Liver (tissue), 9 donors: Measurements from ENCODE around the gene CHIC1. TPM values are rescaled to one million over a fixed set of nuclear protein-coding genes. Genes with fewer than 3 reads are reported as not detected.
"Not testable (repeated sequence)": the region's sequence is repeated elsewhere in the genome, so short reads cannot be mapped to it uniquely, and the experiment has no call there.

ENCODE experiments used
- DNase-seq: peaks from one replicate; pipeline ENCODE4 v3.0.0-alpha.2; 2017; ENCODE audit warnings: low spot score
- H3K27ac ChIP-seq, 2 donors: one replicate each; pipeline ENCODE4 v1.7.0; 2013; ENCODE audit warnings: inconsistent platforms in 2 of 2, low read length in 2 of 2, control low read depth in 1 of 2, low read depth in 1 of 2, mild to moderate bottlenecking in 1 of 2
- H3K27me3 ChIP-seq, 4 donors: one replicate each; pipeline versions ENCODE4 v1.6.1 to v1.7.0; 2013; ENCODE audit warnings: low read length in 3 of 4, inconsistent platforms in 1 of 4, mild to moderate bottlenecking in 1 of 4, moderate library complexity in 1 of 4; ENCODE audit not compliant: control insufficient read depth in 4 of 4, insufficient read depth in 4 of 4
- H3K36me3 ChIP-seq, 4 donors: one replicate each; pipeline versions ENCODE4 v1.6.1 to v1.7.0; 2013; ENCODE audit warnings: low read length in 3 of 4, mild to moderate bottlenecking in 3 of 4, low read depth in 1 of 4, moderate library complexity in 1 of 4; ENCODE audit not compliant: control insufficient read depth in 4 of 4, insufficient read depth in 3 of 4
- H3K4me1 ChIP-seq, 4 donors: one replicate each; pipeline versions ENCODE4 v1.6.1 to v1.7.0; 2013; ENCODE audit warnings: low read length in 3 of 4, mild to moderate bottlenecking in 3 of 4, moderate library complexity in 1 of 4; ENCODE audit not compliant: control insufficient read depth in 4 of 4, insufficient read depth in 4 of 4
- H3K4me3 ChIP-seq, 3 donors: one replicate each; pipeline versions ENCODE4 v1.6.1 to v1.7.0; 2013; ENCODE audit warnings: low read length in 3 of 3, control low read depth in 1 of 3, low read depth in 1 of 3, mild to moderate bottlenecking in 1 of 3
- H3K9ac ChIP-seq, 2 donors: one replicate each; pipeline ENCODE4 v1.7.0; 2013; ENCODE audit warnings: low read length in 2 of 2, mild to moderate bottlenecking in 2 of 2, moderate library complexity in 2 of 2, control low read depth in 1 of 2, low read depth in 1 of 2
- H3K9me3 ChIP-seq, 4 donors: one replicate each; pipeline versions ENCODE4 v1.6.1 to v1.7.0; 2013; ENCODE audit warnings: low read length in 3 of 4; ENCODE audit not compliant: control insufficient read depth in 4 of 4
- FOXA1 ChIP-seq: IDR thresholded peaks from 2 replicates; pipeline ENCODE4 v1.6.1; 2016; ENCODE audit warnings: antibody characterized with exemption
- FOXA2 ChIP-seq: IDR thresholded peaks from 2 replicates; pipeline ENCODE4 v1.6.1; 2016; ENCODE audit warnings: antibody characterized with exemption
- GABPA ChIP-seq, 2 donors: IDR thresholded peaks in 1 of 2; conservative IDR thresholded peaks in 1 of 2; 2 replicates each; pipeline ENCODE4 v1.6.1; 2016; ENCODE audit warnings: antibody characterized with exemption in 2 of 2, mild to moderate bottlenecking in 1 of 2, moderate library complexity in 1 of 2
- HNF4G ChIP-seq: IDR thresholded peaks from 2 replicates; pipeline ENCODE4 v1.6.1; 2016; ENCODE audit warnings: antibody characterized with exemption
- JUND ChIP-seq, 2 donors: IDR thresholded peaks; 2 replicates each; pipeline ENCODE4 v1.6.1; 2016; ENCODE audit warnings: antibody characterized with exemption in 2 of 2
- MAX ChIP-seq: IDR thresholded peaks from 2 replicates; pipeline ENCODE4 v1.6.1; 2016; ENCODE audit warnings: antibody characterized with exemption
- NR2F2 ChIP-seq: IDR thresholded peaks from 2 replicates; pipeline ENCODE4 v1.6.1; 2016; ENCODE audit warnings: antibody characterized with exemption
- RAD21 ChIP-seq, 2 donors: IDR thresholded peaks; 2 replicates each; pipeline ENCODE4 v1.6.1; 2016; ENCODE audit warnings: antibody characterized with exemption in 2 of 2, mild to moderate bottlenecking in 2 of 2
- RXRA ChIP-seq, 2 donors: IDR thresholded peaks; 2 replicates each; pipeline ENCODE4 v1.6.1; 2017 to 2018; ENCODE audit warnings: antibody characterized with exemption in 2 of 2, mild to moderate bottlenecking in 1 of 2
- SP1 ChIP-seq: IDR thresholded peaks from 2 replicates; pipeline ENCODE4 v1.6.1; 2018; ENCODE audit warnings: antibody characterized with exemption, mild to moderate bottlenecking
- TAF1 ChIP-seq: conservative IDR thresholded peaks from 2 replicates; pipeline ENCODE4 v1.6.1; 2016; ENCODE audit warnings: antibody characterized with exemption, mild to moderate bottlenecking
- YY1 ChIP-seq: IDR thresholded peaks from 2 replicates; pipeline ENCODE4 v1.6.1; 2016; ENCODE audit warnings: antibody characterized with exemption, mild to moderate bottlenecking
- ZBTB33 ChIP-seq: IDR thresholded peaks from 2 replicates; pipeline ENCODE4 v1.6.1; 2016; ENCODE audit warnings: antibody characterized with exemption
- WGBS: extraction: QIAGEN DNeasy Blood & Tissue Kit; methylation state at CpG from one replicate; pipeline ENCODE4 v1.1.7; 2013; 5-methylcytosine and 5-hydroxymethylcytosine counted together
- polyA plus RNA-seq, 2 donors: library from polyadenylated mRNA; stranded (reverse) in 1 of 2; unstranded in 1 of 2; fragments of 200-250 nt in 1 of 2; fragments of >200 nt in 1 of 2; fragmentation: Nextera tagmentation in 1 of 2; extraction: Ambion mirVana in 1 of 2; gene quantifications; one replicate each; pipeline versions ENCODE4 v1.2.1 to v1.2.3, GENCODE V29; 2013 to 2015
- total RNA-seq, 2 donors: library from RNA; depleted of rRNA; stranded (reverse); fragments of >200 nt; gene quantifications; one replicate each; pipeline ENCODE4 v1.2.3, GENCODE V29; 2014
- TF ChIP-seq, protein P1 (sequence below): fragments of 150-350 bp; IDR thresholded peaks from 2 replicates; pipeline ENCODE4 v1.5.1; 2017; ENCODE audit warnings: improper control_type of control experiment, low read depth, low read length; ENCODE audit not compliant: missing input control
- TF ChIP-seq, protein P2 (sequence below): IDR thresholded peaks from 2 replicates; pipeline ENCODE4 v1.6.1; 2016; ENCODE audit warnings: antibody characterized with exemption
- donor health status: healthy.
- donor health status: healthy.
- donor health status: healthy.
- donor health status: healthy.
- donor health status: healthy.

CHIC1 gene
- total and polyA plus RNA-seq, 4 donors = 1.1 to 3.4 (median 2.0) TPM

- TF ChIP-seq, protein P1, sequence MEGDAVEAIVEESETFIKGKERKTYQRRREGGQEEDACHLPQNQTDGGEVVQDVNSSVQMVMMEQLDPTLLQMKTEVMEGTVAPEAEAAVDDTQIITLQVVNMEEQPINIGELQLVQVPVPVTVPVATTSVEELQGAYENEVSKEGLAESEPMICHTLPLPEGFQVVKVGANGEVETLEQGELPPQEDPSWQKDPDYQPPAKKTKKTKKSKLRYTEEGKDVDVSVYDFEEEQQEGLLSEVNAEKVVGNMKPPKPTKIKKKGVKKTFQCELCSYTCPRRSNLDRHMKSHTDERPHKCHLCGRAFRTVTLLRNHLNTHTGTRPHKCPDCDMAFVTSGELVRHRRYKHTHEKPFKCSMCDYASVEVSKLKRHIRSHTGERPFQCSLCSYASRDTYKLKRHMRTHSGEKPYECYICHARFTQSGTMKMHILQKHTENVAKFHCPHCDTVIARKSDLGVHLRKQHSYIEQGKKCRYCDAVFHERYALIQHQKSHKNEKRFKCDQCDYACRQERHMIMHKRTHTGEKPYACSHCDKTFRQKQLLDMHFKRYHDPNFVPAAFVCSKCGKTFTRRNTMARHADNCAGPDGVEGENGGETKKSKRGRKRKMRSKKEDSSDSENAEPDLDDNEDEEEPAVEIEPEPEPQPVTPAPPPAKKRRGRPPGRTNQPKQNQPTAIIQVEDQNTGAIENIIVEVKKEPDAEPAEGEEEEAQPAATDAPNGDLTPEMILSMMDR = no peak
- TF ChIP-seq MAX (no peak), RXRA (IDR thresholded peaks at IDR 0.05) (no peak)
These were observed 18.1 kb downstream of the CHIC1 start (continued) for GRCh38 chrX:73581002-73581628.

DNA sequence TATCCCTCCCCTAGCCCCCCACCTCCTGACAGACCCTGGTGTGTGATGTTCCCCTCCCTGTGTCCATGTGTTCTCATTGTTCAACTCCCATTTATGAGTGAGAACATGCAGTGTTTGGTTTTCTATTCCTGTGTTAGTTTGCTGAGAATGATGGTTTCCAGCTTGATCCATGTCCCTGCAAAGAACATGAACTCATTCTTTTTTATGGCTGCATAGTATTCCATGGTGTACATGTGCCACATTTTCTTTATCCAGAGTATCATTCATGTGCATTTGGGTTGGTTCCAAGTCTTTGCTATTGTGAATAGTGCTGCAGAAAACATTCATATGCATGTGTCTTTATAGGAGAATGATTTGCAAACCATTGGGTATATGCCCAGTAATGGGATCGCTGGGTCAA lies 34.8 kb downstream of the CHIC1 start:
- H3K36me3 ChIP-seq = not testable (repeated sequence)
- WGBS = 98% methylated on average over 1 of the region's 1 CpG

GRCh38 chrX:73615022-73615421 lies 52.0 kb downstream of the CHIC1 start:
- H3K4me3 ChIP-seq = no peak overlapping the region
- no peaks in the 10 kb centered on the region for H3K4me1 ChIP-seq
- no peak overlapping the region for H3K27ac ChIP-seq
- no peak overlapping the region for H3K9ac ChIP-seq
- WGBS = 88% methylated on average over 3 of the region's 3 CpGs
- TF ChIP-seq YY1 = no peak
- TF ChIP-seq FOXA1 = no peak
- no peak for TF ChIP-seq GABPA (IDR thresholded peaks at IDR 0.05 in 1 of 2, conservative IDR thresholded peaks at IDR 0.05 in 1 of 2)
- TF ChIP-seq HNF4G = no peak
- TF ChIP-seq JUND (IDR thresholded peaks at IDR 0.05) = no peak
- H3K9me3 ChIP-seq = peaks cover 0 to 3% (median 1%) of the 10 kb centered on the region in 4 donors
- H3K27me3 ChIP-seq = no peaks in the 10 kb centered on the region
- no peaks in the 10 kb centered on the region for H3K36me3 ChIP-seq
- DNase-seq = no peak

More for the DNA sequence above, 34.8 kb downstream of the CHIC1 start:
- DNase-seq, H3K27me3 ChIP-seq, H3K4me1 ChIP-seq, H3K4me3 ChIP-seq, H3K27ac ChIP-seq, H3K9ac ChIP-seq, H3K9me3 ChIP-seq: not testable (repeated sequence)

- H3K27ac ChIP-seq, H3K27me3 ChIP-seq, H3K4me3 ChIP-seq, H3K4me1 ChIP-seq, H3K36me3 ChIP-seq, DNase-seq, H3K9me3 ChIP-seq, H3K9ac ChIP-seq: not testable (repeated sequence)
- WGBS = 95% methylated on average over 2 of the region's 2 CpGs
These were observed 78.7 kb downstream of the CHIC1 start for GRCh38 chrX:73641669-73642068.

DNA sequence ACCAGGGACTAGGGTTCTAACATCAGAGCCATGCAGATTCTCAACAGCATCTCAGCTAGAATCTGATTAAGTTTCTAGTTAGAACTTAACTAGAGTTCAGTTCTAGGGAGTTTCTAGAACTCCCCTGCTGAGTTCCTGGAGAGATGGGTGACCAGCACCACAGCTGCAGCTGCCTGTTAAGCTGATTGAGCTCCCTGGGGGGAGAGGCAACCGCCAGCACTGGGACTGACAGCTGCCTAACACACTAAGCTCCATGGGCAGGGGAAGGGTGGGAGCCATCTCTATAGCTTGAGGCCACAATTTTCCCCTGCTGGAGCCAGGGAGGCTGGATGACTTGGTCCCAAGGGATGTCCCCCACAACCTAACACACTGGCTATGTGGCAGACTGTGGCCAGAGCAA lies 84.2 kb downstream of the CHIC1 start:
- H3K4me3 ChIP-seq = no peak overlapping the region
- H3K4me1 ChIP-seq = no peaks in the 10 kb centered on the region
- H3K9me3 ChIP-seq = peaks cover 0 to 6% (median 1%) of the 10 kb centered on the region in 4 donors
- H3K36me3 ChIP-seq = no peaks in the 10 kb centered on the region
- 100% methylated on average over 1 of the region's 1 CpG for whole genome bisulfite sequencing
- no peak overlapping the region for H3K27ac ChIP-seq
- no peak for DNase-seq
- no peaks in the 10 kb centered on the region for H3K27me3 ChIP-seq
- no peak overlapping the region for H3K9ac ChIP-seq
- TF ChIP-seq TAF1 (no peak), SP1 (no peak), FOXA2 (no peak), RAD21 (IDR thresholded peaks at IDR 0.05) (no peak), HNF4G (no peak), ZBTB33 (no peak), GABPA (IDR thresholded peaks at IDR 0.05 in 1 of 2, conservative IDR thresholded peaks at IDR 0.05 in 1 of 2) (no peak), NR2F2 (no peak), FOXA1 (no peak), YY1 (no peak)
- TF ChIP-seq, protein P1 = no peak
- TF ChIP-seq, protein P2, sequence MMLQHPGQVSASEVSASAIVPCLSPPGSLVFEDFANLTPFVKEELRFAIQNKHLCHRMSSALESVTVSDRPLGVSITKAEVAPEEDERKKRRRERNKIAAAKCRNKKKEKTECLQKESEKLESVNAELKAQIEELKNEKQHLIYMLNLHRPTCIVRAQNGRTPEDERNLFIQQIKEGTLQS = no peak
